Omental fat pad (tissue), 4 donors: ENCODE measurements around the gene RBM22. TPM values are rescaled to one million over a fixed set of nuclear protein-coding genes. Genes with fewer than 3 reads are reported as not detected.

Experiments
- ATAC-seq: fragments of 150-250 bp; one replicate; pipeline ENCODE4 v1.9.1; 2016; ENCODE audit warnings: mild to moderate bottlenecking, moderate library complexity; ENCODE audit not compliant: low FRiP score
- DNase-seq: peaks from one replicate; pipeline ENCODE4 v3.0.0-alpha.2; 2019; ENCODE audit warnings: low spot score
- total RNA-seq, 4 donors: library from RNA; depleted of rRNA; stranded (reverse); fragments of >200 nt; gene quantifications; one replicate each; pipeline ENCODE4 v1.1.0, GENCODE V29; 2016
- TF ChIP-seq, protein P1 (sequence below), 3 donors: fragments of 450-650 bp; IDR thresholded peaks; one replicate each; pipeline ENCODE4 v1.5.1; 2016 to 2017; ENCODE audit warnings: antibody characterized with exemption in 3 of 3, mild to moderate bottlenecking in 3 of 3, moderate library complexity in 2 of 3

RBM22 gene
- total RNA-seq, 4 donors from 2014 or later, result 38.3 to 42.0 (median 40.5) TPM

DNA sequence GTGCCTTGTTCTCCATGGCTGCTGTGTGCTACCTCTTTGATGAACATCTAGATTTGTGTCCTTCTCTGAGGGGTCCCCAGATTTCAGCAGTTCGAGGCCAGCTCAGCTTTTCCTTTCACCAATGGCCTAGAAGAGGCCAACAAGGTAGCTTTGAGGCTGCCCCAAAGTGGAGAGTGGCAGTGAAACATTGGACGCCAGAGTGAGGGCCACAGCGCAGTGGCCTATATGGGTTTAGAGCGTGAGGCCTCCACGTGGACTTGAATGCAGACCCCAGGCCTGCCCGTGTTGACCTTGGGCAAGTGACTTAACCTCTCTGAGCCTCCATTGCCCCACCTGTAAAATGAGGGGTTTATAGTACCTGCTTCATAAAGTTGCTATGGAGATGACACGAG lies 28.0 kb downstream of the RBM22 start:
- ATAC-seq (no peak), DNase-seq (no peak)
- TF ChIP-seq, protein P1, sequence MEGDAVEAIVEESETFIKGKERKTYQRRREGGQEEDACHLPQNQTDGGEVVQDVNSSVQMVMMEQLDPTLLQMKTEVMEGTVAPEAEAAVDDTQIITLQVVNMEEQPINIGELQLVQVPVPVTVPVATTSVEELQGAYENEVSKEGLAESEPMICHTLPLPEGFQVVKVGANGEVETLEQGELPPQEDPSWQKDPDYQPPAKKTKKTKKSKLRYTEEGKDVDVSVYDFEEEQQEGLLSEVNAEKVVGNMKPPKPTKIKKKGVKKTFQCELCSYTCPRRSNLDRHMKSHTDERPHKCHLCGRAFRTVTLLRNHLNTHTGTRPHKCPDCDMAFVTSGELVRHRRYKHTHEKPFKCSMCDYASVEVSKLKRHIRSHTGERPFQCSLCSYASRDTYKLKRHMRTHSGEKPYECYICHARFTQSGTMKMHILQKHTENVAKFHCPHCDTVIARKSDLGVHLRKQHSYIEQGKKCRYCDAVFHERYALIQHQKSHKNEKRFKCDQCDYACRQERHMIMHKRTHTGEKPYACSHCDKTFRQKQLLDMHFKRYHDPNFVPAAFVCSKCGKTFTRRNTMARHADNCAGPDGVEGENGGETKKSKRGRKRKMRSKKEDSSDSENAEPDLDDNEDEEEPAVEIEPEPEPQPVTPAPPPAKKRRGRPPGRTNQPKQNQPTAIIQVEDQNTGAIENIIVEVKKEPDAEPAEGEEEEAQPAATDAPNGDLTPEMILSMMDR (IDR thresholded peaks at IDR 0.05), result no peak

DNA sequence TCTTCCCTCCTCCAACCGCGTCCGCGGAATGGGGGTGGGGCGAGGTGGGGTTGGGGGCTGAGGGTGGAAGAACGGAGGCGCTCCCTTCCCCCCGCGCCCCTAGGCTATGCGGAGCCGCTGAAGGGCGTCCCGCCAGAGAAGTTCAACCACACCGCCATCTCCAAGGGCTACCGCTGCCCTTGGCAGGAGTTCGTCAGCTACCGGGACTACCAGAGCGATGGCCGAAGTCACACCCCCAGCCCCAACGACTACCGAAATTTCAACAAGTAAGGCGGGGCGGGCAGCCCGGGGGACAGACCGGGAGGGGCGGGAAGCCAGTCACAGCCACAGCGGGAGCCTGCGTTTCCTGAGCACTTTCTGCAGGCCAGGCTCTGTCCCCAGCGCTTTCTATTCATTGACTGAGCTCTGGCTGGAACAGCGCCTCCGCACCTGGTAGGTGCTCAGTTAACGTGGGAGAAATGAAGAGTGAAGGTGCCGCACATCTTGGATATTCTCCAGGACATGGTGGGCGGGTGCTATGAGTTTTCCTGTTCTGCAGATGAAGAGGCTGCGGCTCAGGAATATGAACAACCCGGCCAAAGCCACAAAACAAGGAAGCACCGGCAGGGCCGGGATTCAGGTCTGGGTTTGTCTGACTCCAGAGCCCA lies 28.5 kb downstream of the RBM22 start:
- DNase-seq, result no peak
- peak; percentile 53 for ATAC-seq
- TF ChIP-seq, protein P1 (IDR thresholded peaks at IDR 0.05), result no peak

DNA sequence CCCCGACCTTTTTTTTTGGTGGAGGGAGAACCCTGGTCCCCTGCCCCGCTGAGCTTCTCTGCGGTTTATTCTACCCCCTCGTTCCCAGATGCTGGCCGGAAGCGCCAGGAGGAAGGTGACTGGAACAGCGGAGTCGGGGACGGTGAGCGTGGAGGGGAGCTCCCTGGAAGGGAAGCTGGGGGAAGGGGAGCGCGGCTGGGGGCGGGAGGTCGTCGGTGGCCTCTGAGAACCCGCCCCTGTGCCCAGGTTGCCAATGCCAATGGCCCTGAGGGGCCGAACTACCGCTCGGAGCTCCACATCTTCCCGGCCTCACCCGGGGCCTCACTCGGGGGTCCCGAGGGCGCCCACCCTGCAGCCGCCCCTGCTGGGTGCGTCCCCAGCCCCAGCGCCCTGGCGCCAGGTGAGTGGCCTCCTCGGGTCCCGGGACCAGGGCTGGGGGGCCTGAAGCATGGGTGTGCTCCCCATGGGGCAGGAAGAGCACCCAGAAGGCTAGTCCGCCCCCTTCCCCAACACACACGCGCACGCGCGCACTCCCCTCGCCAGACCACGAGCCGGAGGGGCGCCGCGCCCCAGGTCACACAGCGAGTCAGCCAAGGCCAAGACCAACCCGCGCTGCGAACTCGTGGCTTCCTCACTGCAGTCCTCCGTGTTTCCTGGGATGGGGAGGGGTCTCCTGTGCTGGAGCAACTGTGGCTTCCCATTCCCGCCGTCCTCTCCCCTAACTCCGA lies 29.2 kb downstream of the RBM22 start:
- ATAC-seq, result peak; percentile 10
- TF ChIP-seq, protein P1 (IDR thresholded peaks at IDR 0.05), result no peak
- DNase-seq, result no peak

DNA sequence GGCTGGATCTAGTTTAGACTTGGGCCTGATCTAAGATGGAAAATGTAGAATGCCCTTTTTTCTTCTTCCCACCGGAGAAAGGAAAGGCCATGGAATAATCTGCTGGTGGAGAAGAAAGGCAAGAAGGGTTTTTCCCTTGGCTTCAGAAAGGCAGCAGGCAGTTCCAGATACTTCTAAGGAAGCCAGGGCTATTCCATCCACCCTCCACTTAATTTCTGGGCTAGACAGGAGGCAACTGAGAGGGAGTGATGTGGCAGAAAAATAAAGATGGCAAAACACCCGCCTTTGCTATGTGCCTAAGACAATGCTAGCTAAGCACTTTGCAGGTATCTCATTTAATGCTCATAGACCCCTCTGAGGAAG lies 29.9 kb downstream of the RBM22 start:
- DNase-seq, result no peak

DNA sequence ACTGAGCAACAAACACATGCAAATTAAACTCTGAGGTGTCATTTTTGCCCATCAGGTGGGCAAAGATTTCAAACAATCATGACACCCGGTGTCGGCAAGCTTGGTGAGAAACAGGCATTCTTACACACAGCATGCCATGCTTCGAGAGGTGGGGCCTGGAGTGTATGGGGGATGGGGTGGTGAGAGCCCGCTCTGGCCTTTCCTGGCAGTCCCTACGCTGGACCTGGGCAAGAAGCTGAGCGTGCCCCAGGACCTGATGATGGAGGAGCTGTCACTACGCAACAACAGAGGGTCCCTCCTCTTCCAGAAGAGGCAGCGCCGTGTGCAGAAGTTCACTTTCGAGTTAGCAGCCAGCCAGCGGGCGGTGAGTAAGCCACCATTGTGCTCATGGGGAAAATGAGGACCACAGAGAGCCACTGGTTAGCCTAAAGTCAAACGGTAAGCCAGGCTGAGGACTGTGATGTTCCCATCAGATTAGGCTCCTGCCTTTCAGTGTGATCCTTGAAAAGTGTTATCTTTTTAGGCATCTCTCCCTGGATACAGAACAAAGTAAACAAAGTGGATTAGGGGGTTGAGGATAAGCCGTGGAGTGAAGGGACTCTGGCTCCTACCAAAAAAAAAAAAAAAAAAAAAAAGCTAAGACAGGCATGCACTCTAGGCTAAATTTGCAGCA lies 30.5 kb downstream of the RBM22 start:
- ATAC-seq (no peak), DNase-seq (no peak)

More for the DNA sequence above, 29.9 kb downstream of the RBM22 start:
- ATAC-seq, result no peak
- TF ChIP-seq, protein P1 (IDR thresholded peaks at IDR 0.05), result no peak

DNA sequence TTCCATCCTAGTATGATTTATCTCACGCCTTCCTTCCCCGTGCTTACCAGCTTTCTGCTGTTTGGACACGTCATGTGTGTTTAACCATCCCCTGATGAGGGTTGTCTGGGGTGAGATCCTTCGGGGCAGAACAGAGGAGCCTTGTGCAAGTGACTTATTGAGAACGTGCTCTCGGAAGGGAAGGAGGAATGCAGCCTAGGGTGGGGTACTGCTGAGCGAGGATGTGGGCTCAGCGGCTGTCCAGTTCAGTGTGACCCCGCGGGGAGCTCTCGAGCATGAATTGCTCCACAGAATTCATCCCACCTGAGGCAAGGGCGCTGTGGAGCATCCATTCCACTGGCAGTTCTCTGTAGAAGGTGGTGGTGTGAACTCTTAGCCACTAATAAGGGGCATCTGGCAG lies 35.8 kb downstream of the RBM22 start:
- TF ChIP-seq, protein P1 (IDR thresholded peaks at IDR 0.05), result no peak

More for the DNA sequence above, 30.5 kb downstream of the RBM22 start:
- TF ChIP-seq, protein P1 (IDR thresholded peaks at IDR 0.05), result no peak

More for the DNA sequence above, 35.8 kb downstream of the RBM22 start:
- DNase-seq, result no peak
- ATAC-seq, result no peak
